G401 (cell line): ENCODE measurements around the gene LIN9. TPM values are rescaled to one million over a fixed set of nuclear protein-coding genes. Genes with fewer than 3 reads are reported as not detected.
"Not testable (repeated sequence)": the region's sequence is repeated elsewhere in the genome, so short reads cannot be mapped to it uniquely, and the experiment has no call there.

Experiments
- DNase-seq: peaks from one replicate; pipeline ENCODE4 v3.0.0-alpha.2; 2015; ENCODE audit warnings: low spot score
- in situ Hi-C: cut with HindIII; loops from 2 replicates; pipeline ENCODE4 v1.10.0; 2016; ENCODE audit warnings: low sequenced_read_pairs, mixed read lengths
- total RNA-seq: library from RNA; depleted of rRNA; stranded (reverse); fragments of >200 nt; shearing (Covaris generic); gene quantifications from 2 replicates; pipeline ENCODE4 v1.2.3, GENCODE V29; 2014; rRNA removed

The LIN9 gene
- total RNA-seq, result 8.6 and 14.8 TPM in 2 replicates

GRCh38 chr1:226308723-226309397 lies at the start of gene LIN9:
LIN9 (minus strand) TSS chr1:226309164; CDS start chr1:226309139, 25 bp downstream.
- in situ Hi-C loops, result no loop called here
- peak; percentile 84 for DNase-seq

GRCh38 chr1:226357416-226357815 lies 48.5 kb upstream of the LIN9 start:
- no peak for DNase-seq
- in situ Hi-C loops, result no loop called here

GRCh38 chr1:226355669-226356551 lies 46.9 kb upstream of the LIN9 start:
- in situ Hi-C loops, result no loop called here
- DNase-seq, result peak; percentile 86

GRCh38 chr1:226355016-226355415 lies 46.1 kb upstream of the LIN9 start:
- no peak for DNase-seq
- in situ Hi-C loops, result no loop called here

- in situ Hi-C loops, result no loop called here
- no peak for DNase-seq
These were observed 44.9 kb upstream of the LIN9 start for GRCh38 chr1:226353698-226354525.

- in situ Hi-C loops, result no loop called here
- no peak for DNase-seq
These were observed 42.7 kb upstream of the LIN9 start for GRCh38 chr1:226351709-226352108.

- in situ Hi-C loops, result no loop called here
- no peak for DNase-seq
These were observed 41.5 kb upstream of the LIN9 start for GRCh38 chr1:226350519-226350865.

GRCh38 chr1:226349801-226350518 lies 41.0 kb upstream of the LIN9 start:
- DNase-seq, result no peak
- in situ Hi-C loops, result no loop called here

GRCh38 chr1:226349081-226349480 lies 40.1 kb upstream of the LIN9 start:
- in situ Hi-C loops, result no loop called here

GRCh38 chr1:226344441-226345259 lies 35.7 kb upstream of the LIN9 start:
- in situ Hi-C loops, result no loop called here
- no peak for DNase-seq

More at GRCh38 chr1:226349081-226349480, 40.1 kb upstream of the LIN9 start:
- no peak for DNase-seq

- in situ Hi-C loops, result no loop called here
- no peak for DNase-seq
These were observed 33.7 kb upstream of the LIN9 start for GRCh38 chr1:226342656-226343055.

GRCh38 chr1:226340111-226340510 lies 31.1 kb upstream of the LIN9 start:
- in situ Hi-C loops, DNase-seq: not testable (repeated sequence)

- DNase-seq, result no peak
- in situ Hi-C loops, result no loop called here
These were observed 28.4 kb upstream of the LIN9 start for GRCh38 chr1:226337276-226337875.

GRCh38 chr1:226335661-226336060 lies 26.7 kb upstream of the LIN9 start:
- DNase-seq, result no peak
- in situ Hi-C loops, result no loop called here

GRCh38 chr1:226332947-226333346 lies 24.0 kb upstream of the LIN9 start:
- in situ Hi-C loops, result no loop called here
- DNase-seq, result no peak

GRCh38 chr1:226329237-226329636 lies 20.3 kb upstream of the LIN9 start:
- in situ Hi-C loops, result no loop called here
- no peak for DNase-seq

- no peak for DNase-seq
- in situ Hi-C loops, result no loop called here
These were observed 18.8 kb upstream of the LIN9 start for GRCh38 chr1:226327761-226328162.

- in situ Hi-C loops, result no loop called here
- DNase-seq, result no peak
These were observed 16.2 kb upstream of the LIN9 start for GRCh38 chr1:226325178-226325577.
